ENCODE data around the gene INPP5A.
"Not testable (repeated sequence)": the region's sequence is repeated elsewhere in the genome, so short reads cannot be mapped to it uniquely, and the experiment has no call there.

The INPP5A gene

DNA sequence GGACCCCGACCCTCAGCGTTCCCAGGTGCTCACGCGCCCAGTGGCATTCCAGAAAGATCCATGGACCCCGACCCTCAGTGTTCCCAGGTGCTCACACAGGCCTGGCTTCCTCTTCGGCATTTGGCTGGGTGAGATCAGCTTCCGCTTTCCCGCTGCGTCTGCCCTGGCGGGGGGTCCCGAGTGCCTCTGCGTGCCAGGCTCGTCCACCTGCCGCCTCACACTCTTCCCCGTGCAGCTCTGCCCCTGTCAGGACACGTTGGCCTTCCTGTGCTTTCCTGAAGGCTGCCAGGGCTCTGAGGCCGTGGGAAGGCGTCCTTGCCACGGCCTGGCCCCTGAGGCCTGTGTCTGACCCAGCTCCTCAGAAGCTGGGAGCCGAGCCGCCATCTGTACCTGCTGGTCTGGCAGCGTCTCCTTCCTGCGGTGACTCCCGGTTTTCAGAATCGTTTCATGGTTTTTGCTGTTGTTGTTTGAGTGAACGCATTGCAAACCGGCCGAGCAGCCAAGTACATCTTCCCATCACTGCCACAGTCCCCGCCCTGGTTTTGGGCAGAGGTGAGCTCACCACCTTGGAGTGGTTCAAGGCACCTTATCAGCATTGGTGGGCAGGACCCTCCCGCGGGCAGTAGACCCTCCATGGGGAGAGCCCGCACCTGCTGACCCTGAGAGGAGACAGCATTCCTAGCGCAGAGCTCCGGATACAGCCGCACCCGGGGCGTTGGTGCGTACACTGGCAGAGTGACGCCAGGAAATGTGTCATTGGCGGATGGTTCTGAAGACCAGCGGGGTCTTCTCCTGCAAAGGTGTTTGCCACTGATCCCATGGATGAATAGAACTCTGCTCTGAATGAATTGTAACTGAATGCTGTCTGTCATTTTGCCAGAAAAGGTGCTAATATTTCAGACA, 231.0 kb downstream of the INPP5A start:
- DNase-seq (ENCODE audit: low spot score), result no peak

DNA sequence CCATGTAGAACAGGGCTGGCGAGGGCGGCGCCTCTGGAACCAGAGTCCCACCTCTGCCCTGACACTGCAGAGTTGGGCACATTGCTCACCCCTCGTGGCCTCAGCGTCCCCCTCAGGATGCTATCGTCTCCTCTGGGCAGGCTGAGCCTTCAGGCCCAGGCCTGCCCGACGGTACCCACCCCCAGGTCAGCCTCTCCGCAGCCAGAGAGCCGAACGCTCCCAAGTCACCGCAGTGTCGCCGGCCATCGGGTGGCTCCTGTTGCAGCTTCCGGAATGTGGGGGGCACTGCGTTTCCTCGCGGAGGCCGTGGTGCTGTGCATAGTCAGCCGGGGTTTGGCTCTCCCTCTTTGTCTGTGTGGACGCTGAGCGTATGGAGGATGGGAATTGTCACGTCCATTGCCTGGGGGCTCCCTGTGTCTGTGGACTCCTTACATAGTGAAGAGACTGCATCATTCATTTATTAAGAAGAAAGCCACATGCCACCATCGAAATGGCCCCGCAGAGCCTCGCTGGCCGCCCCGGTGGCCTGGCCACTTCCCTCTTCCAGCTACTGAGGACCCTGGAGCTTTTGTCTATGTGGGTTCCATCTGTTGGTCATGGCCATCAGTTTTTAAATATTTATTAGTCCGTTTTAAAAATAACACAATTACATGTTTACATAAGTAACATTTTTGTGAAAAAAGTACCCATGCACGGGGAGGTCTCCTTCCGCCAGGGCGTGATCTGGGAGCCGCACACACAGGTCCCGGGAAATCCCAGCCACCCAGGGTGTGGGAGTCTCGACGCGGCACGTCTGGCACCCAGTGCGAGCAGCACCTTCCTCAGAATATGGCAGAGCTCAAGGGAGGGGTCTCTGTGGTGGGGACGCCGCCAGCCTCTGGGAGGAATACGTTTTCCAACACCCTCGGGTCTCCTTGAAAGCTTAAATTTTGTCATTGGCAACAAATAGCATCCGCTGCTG, 232.8 kb downstream of the INPP5A start:
- no peak for DNase-seq (ENCODE audit: low spot score)

DNA sequence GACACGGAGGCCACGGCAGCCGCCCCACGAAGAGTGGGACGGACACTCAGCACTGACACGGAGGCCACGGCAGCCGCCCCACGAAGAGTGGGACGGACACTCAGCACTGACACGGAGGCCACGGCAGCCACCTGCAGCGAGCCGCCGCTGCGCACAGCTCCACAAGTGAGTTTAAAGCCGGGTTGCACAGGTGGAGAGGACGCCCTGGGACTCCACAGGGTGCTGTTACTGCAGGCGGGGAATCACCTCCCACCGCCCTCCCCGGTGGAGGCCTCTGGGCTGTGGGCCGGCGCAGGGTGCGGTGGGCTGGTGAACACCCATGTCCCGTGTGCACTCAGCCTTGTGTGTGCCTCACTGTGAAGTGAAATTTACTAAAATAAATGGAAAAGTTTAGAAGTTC, 235.2 kb downstream of the INPP5A start:
- DNase-seq (ENCODE audit: low spot score), result not testable (repeated sequence)

DNA sequence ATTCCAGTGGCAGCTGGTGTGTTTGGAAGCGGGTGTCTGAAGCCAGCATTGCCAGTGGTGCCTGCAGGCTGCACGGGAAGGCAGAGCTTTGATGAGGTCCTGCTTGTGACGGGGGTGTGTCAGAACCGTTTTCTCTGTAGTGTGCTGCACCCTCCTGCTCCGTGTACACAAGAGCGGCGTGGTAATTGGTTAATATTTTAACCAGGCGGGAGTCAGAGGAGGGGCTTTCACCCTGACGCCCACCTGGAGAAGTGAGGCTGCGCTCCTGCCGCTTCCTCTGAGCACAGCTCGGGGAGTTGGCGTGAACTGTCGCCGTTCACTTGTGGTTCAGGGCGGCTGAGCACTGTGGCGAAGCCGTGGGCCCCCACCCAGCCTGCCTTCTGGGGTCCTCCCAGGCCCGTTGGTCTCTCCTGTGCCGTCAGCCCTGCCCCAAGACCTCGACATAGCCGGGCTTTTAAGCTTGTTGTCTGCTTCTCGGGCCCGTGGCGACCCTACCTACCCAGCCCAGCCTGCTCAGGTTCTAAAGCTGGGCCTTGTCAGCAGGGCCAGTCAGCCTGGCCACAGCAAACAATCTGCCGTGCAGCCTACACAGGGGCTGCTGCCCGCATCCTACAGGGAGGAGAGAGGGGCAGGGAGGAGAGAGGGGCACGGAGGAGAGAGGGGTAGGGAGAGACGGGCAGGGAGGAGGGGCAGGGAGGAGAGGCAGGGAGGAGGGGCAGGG, 236.8 kb downstream of the INPP5A start:
- no peak for DNase-seq (ENCODE audit: low spot score)

DNA sequence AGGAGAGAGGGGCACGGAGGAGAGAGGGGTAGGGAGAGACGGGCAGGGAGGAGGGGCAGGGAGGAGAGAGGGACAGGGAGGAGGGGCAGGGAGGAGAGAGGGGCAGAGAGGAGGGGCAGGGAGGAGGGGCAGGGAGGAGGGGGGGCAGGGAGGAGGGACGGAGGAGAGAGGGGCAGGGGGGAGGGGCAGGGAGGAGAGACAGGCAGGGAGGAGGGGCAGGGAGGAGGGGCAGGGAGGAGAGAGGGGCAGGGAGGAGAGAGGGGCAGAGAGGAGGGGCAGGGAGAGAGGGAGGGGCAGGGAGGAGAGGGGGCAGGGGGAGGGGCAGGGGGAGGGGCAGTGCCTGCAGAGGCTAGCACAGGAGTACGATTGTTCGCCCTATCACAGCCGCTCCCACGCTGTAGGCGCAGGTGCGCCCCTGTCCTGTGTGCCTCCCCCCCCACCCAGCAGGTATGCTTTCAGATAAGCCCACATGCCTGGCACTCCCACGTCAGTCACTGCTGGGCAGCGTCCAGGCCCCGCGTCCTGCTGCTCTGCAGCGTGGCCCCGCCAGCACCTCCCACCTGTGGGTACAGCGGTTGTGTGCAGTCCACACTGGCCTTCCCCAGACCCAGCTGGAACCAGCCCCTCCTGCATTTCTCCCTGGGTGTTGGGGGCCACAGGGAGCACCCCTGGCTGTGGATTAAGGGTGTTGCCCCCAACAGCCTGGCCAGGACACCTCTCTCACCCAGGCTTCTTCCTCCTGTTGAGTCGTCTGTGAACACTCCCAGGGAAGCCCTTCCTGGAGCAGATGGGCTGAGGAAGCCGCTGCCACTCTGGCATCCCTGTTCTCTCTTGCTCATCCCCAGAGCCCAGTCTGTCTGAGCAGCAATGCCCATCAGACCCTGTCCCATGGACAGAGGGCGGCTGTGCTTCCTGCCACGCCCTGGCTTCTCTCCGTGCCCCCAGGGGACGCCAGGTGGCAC, 237.6 kb downstream of the INPP5A start:
- no peak for DNase-seq (ENCODE audit: low spot score)

DNA sequence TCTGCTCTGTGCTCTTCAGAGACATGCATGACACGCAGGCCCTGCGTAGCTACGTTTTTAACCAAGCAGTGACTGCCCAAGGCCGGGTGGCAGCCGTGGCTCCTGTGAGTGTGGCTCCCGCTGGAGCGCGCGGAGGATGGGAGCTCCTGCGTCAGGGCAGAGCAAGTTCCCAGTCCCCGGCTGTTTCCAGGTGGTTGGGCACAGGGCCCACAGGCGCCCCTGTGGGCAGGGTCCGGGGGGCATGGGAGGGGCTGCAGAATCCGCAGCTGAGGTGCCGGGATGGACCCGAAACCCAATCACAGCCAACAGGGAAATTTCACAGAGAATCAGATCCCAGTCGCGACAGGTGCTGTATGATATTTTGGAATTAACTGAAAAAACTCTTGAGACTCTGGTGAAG, 238.6 kb downstream of the INPP5A start:
- no peak for DNase-seq (ENCODE audit: low spot score)

DNA sequence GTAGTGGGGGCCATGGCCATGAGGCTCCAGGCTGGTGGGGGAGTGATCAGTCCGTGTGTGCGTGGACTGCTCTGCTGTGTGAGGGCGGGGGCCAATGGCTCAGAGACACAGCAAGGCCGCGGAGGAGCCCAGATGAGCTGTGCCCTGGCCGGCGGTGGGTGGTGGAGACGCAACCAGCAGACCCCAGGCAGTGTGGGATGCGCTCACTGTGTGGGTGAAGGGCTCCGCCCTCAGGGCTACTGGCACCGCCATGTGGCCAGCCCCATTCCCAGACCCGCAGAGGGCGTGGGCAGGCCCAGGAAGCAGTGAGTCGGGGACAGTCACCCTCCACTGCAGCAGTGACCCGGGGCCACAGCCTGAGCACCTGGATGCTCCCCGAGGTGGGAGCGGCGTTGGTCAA, 239.2 kb downstream of the INPP5A start:
- no peak for DNase-seq (ENCODE audit: low spot score)

DNA sequence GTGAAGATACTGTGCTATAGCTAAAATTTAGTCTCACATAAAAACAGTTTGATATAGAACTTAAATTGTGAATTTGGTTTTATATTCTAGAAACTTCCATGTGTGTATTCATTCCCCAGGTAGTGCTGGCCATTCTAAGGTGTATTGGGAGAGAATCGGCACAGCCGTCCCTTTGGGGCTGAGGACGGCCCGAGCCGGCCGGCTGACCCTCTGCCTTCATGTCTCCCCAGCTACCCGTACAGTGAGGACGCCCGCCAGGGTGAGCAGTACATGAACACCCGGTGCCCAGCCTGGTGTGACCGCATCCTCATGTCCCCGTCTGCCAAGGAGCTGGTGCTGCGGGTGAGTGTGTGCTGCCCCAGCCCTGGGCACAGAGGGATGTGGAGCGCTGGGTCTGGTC, 239.9 kb downstream of the INPP5A start:
- no peak for DNase-seq (ENCODE audit: low spot score)

DNA sequence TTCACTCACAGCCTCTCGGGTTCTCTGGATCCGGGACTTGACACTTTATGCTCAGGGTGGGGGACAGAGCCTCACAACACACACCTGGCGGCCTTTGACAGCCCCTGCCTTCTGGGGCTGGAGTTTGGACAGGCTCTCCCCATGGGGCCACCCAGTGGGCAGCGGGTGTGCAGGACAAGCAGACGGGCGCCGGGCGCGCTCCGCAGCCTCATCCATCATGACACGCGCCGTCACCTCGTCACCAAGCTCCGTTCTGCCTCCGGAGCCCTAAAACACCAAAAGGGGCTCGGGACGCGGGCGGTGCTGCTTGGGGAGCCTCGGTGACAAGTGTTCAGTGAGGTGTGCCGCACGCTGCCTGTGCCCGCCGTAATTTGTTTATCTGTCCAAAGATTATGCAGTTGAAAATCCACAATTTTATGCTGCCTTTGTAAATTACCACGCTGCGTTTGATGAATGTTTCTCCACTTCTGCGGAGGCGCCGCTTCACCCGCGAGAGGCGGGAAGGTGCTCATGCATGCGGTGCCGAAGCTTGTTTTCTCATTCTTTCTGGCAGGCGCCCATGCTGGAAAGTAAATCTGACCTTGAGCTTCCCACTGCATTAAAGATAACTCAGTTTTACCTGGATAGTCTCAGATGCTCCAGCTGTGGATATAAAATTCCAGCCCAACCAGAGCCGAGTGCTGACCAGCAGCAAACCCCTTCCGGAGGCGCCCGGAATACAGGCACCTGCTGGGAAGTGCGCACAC, 242.1 kb downstream of the INPP5A start:
- DNase-seq (ENCODE audit: low spot score), result no peak

DNA sequence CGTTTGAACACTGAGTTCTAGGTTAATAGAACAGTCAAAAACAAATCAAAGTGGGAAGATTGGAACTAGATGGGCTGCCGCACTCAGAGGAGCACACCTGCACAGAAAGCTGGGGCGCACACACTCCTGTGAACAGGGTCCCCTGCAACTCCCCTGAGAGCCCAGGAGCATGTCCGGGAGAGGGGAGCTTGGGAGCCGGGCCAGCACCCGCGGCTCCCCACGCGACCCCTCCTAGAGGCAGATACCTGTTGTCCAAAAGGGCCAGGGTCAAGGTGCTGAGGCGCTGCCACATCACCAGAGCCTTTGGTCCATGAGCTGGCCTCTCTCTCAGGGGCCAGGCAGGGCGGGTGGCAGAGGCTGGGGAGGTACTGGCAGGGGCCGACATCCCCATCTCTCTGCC, 242.8 kb downstream of the INPP5A start:
- DNase-seq (ENCODE audit: low spot score), result no peak

DNA sequence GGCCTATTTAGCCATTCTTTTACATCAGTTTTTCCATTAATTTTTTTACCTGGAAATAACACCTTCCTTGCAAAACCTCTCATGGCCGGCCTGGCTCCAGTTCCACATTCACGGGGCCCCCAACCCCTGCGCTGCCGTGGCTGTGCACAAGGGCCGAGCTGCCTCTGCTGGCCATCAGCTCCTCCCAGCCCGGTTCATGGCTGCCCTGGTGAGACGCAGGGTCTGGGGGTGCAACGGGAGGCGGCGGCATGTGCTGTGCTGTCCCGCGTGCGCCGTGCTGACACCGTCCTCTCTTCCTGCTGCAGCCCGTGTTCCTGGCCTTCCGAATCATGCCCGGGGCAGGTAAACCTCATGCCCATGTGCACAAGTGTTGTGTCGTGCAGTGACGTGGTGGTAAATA, 244.0 kb downstream of the INPP5A start:
- DNase-seq (ENCODE audit: low spot score), result no peak

DNA sequence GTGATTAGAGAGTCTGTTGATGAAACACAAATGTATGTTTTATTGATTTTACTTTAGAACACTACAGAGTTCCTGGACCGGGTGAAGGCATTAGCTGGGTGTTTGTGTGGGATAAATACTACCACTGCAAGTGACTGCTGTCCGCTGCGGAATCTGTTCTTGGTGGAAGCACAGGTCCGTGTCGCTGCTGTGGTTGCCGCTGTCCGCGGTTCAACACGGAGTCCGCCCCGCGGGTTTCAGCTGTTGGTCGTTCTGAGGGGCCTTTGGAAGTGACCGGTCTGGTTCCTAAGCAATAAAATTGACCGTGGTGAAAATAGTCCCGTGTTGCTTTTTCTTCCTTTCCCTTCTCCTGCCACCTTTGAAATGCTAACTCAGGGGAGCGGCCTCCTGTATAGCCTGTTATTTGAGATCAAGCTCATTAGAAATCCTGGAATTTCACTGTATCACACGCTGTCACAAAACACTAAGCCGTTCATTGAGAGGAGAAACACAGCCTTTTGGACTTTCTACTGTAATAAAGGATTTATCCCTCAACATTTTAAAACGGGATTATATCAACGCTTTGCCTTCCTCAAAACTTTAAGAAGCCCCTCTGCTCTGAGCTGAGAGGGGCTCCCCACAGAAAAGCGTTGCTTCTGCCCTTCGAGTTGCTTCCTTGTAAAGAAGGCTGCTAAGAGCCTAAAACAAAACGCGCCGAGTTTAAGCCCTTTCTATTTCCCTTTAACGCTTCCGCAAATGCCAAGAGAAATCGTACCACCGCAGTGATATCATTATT, 245.8 kb downstream of the INPP5A start:
- no peak for DNase-seq (ENCODE audit: low spot score)

DNA sequence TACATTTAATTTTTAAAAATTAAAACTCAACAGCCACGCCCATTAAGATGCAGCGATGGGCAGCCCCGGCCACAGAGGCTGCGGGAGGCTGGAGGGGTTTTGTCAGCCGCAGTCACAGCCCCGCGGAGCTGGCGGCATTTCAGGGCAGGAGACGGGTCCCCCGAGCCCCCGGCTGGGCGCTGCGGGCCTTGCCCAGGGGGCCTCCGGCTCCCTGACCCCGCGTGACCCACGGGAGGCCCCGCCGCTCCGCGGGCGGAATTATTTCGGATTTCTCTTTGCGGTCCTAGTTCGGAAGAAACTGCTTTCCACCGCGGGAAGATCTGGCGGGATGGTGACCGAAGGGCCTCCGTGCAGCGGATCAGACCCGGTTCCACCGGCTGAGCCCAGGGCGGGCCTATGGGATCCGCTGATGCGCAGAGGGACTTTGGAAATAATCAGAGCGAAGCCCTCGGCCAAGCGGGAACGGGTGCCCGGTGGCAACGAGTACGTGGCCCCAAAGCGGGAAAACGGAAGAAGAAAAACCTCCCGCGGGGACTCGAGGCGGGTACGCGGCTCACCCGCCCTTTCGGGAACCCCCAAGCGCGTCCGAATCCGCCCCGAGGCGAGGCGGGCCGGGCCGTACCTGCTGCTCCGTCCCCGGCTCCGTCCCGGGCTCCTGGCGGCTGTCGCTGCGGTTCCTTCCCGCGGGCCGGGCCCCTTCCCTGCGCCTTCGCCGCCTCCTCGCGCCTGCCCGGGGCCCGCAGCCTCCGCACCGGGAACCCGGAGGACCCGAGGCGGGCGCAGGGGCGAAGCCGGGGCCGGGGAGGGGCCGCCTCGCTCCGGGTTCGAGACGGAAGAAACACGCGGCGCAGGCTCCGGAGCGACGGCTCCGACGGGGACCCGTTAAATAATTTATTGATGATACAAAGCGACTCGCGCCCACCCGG, 246.6 kb downstream of the INPP5A start:
- DNase-seq (ENCODE audit: low spot score), result no peak

DNA sequence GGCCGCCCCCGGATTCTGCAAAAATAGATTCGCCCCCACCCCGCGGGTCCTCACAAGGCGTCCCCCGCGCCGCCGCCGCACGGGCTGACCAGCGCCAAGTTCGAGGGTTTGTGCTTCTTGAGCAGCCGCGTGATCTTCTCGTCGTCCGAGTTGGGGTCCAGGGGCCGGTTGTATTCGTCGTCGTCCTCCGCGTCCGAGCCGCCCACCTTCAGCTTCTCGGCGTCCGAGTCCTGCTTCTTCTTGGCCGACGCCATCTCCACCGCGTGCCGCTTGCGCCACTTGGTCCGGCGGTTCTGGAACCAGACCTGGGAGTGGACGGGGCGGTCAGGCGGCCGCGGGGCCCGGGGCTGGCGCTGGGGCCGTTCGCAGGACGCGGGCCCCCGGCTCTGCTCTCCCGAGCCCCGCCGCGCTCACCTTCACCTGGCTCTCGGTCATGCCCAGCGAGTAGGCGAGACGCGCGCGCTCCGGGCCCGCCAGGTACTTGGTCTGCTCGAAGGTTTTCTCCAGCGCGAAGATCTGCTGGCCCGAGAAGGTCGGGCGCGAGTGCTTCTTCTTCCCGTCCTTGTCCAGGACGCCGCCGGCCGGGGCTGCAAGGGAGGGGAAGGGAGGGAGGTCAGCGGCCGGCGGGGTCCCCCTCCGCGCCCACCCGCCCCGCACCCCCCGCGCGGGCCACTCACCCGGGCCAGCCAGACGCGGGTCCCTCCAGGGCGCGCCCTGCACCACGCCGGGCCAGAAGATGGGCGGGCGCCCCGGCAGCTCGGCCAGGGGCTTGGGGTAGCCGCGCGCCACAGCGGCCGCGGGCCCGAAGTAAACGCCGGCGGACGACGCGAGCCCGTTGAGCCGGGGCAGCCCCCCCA, 247.5 kb downstream of the INPP5A start:
- no peak for DNase-seq (ENCODE audit: low spot score)

DNA sequence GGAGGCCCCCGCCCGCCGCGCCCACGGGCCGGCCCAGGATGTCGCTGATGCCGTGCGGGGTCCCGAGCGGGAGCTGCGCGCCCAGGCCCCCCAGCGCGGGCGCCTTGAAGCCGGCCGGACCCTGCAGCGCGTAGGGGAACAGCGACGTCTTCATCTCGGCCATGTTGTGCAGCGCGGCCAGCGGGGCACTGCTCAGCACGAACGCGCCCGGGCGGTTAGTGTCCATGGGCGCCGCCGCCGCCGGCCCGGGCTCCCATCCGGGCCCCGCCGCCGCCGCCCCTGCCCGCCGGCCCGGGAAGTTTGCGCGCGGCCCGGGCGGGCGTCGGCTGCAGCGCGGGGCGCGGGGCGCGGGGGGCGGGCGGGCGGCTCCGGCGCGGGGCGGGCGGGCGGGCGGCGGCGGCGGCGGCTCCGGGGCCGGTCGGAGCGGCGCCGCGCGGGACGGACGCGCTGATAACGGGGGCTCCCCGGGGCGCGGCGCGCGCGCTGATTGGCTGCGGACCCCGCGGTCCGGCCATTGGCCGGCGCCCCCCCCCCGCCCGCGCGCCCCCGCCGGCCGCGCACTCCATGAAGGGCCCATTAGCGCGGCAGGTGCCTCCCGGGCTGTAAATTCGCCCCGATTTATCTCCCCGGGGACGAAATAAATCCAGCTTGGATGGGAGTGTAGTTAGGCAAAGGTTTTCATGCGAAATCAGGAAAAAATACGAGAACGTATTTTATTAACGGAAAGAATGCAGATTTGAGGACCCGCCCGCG, 248.3 kb downstream of the INPP5A start, which contains the start of gene NKX6-2:
NKX6-2 (minus strand) TSS at position 425 of the 753 bp plus-strand sequence; CDS start at position 226, 199 bp downstream.
- DNase-seq (ENCODE audit: low spot score), result no peak

DNA sequence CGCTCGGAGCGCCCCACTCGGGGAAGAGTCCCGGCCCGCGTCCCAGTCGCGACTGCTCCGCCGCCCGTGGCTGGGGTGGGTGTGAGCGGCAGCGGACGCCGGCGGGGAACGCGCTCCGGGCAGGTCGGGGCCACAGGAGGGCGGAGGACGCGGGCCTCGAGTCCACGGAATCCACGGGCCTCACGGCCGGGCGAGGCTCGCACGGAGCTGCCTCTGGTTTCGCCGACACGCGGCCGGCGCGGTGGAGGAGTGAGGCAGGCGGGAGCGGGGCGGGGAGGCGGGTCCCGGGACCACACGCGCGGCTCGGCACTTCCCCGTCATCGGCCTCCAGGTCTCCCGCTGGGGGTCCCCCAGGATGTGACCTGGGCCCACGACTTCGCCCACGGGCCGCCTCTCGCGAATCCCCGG, 248.9 kb downstream of the INPP5A start:
- no peak for DNase-seq (ENCODE audit: low spot score)
